ENCODE measurements around the gene FTO.

The FTO gene

DNA sequence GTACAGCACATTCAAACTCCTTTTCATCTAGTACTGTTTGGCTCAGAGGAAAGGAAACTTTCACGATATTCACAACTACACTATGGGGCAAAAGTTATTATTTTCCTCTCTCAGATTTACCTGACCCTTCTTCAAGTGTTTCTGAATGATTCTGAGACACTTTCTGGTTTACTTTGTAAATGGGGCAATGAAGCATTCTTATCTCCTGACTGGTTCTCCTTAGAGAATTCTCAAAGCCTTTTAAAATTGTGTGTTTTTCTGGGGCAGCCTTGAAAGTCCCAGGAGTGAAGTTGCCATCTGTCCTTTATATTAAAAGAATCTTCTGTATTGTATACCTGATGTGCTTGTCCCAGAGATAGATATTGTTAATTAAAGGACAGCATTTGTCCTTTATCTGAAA is 264.9 kb downstream of the FTO start:
- Histone ChIP-seq H3K9ac (no peak overlapping the region), H2AFZ (no peak overlapping the region), H3K27ac (no peak overlapping the region), H3K27me3 (ENCODE audit: control insufficient read depth, insufficient read depth, low read length) (no peaks in the 10 kb centered on the region), H3K9me3 (ENCODE audit: control insufficient read depth, low read length) (no peaks in the 10 kb centered on the region), H3K36me3 (ENCODE audit: control insufficient read depth, insufficient read depth, low read length) (no peaks in the 10 kb centered on the region), H3K4me3 (ENCODE audit: low read depth, low read length) (no peak overlapping the region), H3K4me2 (ENCODE audit: low read length) (no peak overlapping the region), H3K4me1 (no peaks in the 10 kb centered on the region), H3K79me2 (peaks cover 2% of the 10 kb centered on the region)
- TF ChIP-seq, protein P1, sequence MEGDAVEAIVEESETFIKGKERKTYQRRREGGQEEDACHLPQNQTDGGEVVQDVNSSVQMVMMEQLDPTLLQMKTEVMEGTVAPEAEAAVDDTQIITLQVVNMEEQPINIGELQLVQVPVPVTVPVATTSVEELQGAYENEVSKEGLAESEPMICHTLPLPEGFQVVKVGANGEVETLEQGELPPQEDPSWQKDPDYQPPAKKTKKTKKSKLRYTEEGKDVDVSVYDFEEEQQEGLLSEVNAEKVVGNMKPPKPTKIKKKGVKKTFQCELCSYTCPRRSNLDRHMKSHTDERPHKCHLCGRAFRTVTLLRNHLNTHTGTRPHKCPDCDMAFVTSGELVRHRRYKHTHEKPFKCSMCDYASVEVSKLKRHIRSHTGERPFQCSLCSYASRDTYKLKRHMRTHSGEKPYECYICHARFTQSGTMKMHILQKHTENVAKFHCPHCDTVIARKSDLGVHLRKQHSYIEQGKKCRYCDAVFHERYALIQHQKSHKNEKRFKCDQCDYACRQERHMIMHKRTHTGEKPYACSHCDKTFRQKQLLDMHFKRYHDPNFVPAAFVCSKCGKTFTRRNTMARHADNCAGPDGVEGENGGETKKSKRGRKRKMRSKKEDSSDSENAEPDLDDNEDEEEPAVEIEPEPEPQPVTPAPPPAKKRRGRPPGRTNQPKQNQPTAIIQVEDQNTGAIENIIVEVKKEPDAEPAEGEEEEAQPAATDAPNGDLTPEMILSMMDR (IDR thresholded peaks at IDR 0.05), result no peak

DNA sequence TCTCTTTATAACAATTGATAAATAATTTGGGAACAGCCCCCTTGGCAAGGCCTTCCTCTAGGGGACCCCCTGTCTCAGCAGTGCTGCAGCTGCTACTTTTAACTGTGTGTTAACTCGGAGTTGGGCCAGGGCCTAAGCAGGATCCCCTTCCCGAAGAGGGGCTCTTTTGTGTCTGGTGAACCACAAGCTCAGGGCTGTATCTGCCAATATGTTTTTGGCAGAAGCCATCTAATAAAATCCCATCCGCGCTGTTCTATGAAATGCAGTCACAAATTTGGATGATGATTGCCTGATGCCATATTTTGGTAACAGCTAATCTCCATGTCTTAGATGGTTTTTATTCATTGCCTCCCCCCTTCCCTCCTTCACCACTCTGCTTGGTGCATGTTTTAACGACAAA is 267.7 kb downstream of the FTO start:
- H3K79me2 ChIP-seq, result peaks cover 2% of the 10 kb centered on the region
- no peaks in the 10 kb centered on the region for H3K36me3 ChIP-seq (ENCODE audit: control insufficient read depth, insufficient read depth, low read length)
- H3K4me1 ChIP-seq, result no peaks in the 10 kb centered on the region
- H3K4me3 ChIP-seq (ENCODE audit: low read depth, low read length), result no peak overlapping the region
- H3K4me2 ChIP-seq (ENCODE audit: low read length), result no peak overlapping the region
- H3K9me3 ChIP-seq (ENCODE audit: control insufficient read depth, low read length), result no peaks in the 10 kb centered on the region
- TF ChIP-seq, protein P1 (IDR thresholded peaks at IDR 0.05), result no peak
- H3K27ac ChIP-seq, result no peak overlapping the region
- no peak overlapping the region for H2AFZ ChIP-seq
- H3K9ac ChIP-seq, result no peak overlapping the region
- H3K27me3 ChIP-seq (ENCODE audit: control insufficient read depth, insufficient read depth, low read length), result no peaks in the 10 kb centered on the region

DNA sequence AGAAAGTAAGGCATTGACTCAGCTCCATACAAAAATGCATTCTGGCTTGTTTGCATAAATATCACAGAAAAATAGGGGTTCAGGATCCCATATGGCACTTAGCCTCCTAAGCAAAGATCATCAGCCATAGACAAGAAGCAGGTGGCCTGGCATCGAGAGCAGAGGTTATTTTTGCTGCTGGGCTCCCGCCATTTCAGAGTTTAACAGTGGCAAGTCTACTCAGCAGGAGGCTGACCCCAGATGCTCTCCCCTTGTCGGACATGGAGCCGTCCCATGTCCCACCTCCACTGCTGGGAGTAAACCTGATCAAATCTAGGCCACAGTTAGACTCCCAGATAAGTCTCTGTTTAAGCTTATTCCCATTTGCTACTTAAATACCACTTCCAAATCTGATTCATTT is 269.1 kb downstream of the FTO start:
- Histone ChIP-seq H3K4me2 (ENCODE audit: low read length) (no peak overlapping the region), H3K27ac (no peak overlapping the region), H3K9me3 (ENCODE audit: control insufficient read depth, low read length) (no peaks in the 10 kb centered on the region), H2AFZ (no peak overlapping the region), H3K4me1 (no peaks in the 10 kb centered on the region), H3K79me2 (peaks cover 2% of the 10 kb centered on the region), H3K4me3 (ENCODE audit: low read depth, low read length) (no peak overlapping the region), H3K27me3 (ENCODE audit: control insufficient read depth, insufficient read depth, low read length) (no peaks in the 10 kb centered on the region), H3K9ac (no peak overlapping the region), H3K36me3 (ENCODE audit: control insufficient read depth, insufficient read depth, low read length) (no peaks in the 10 kb centered on the region)
- TF ChIP-seq, protein P1 (IDR thresholded peaks at IDR 0.05), result no peak

DNA sequence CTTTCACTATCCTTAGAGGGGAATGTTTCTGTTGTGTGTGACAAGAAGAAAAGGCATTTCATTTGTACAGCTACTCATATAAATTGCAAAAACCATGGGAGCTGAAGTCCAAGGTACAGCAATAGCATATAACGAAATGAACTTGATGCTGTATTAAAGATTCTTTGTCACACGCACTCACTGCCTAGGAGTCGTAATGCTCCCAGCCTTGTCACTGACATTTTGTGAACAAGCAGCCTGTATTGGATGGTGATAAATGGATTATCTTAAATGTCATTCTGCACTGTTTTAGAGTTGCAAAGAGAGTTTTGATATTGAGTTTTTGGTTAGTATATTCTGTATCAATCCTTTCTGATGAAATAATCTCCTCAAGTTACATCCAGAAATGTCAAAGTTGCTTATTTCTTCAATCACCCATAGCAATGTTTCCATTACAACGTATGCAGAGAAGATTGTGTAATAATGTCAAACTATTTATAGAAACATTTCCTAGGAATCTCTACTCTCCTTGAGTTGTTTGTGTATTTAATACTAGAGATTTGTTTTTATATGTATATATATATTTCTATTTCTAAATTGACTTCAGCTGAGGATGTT is 270.6 kb downstream of the FTO start:
- peaks cover 2% of the 10 kb centered on the region for H3K79me2 ChIP-seq
- no peaks in the 10 kb centered on the region for H3K27me3 ChIP-seq (ENCODE audit: control insufficient read depth, insufficient read depth, low read length)
- H3K27ac ChIP-seq, result no peak overlapping the region
- no peak overlapping the region for H3K9ac ChIP-seq
- H2AFZ ChIP-seq, result no peak overlapping the region
- H3K4me3 ChIP-seq (ENCODE audit: low read depth, low read length), result no peak overlapping the region
- H3K36me3 ChIP-seq (ENCODE audit: control insufficient read depth, insufficient read depth, low read length), result no peaks in the 10 kb centered on the region
- no peaks in the 10 kb centered on the region for H3K9me3 ChIP-seq (ENCODE audit: control insufficient read depth, low read length)
- no peaks in the 10 kb centered on the region for H3K4me1 ChIP-seq
- no peak overlapping the region for H3K4me2 ChIP-seq (ENCODE audit: low read length)
- TF ChIP-seq, protein P1 (IDR thresholded peaks at IDR 0.05), result no peak

DNA sequence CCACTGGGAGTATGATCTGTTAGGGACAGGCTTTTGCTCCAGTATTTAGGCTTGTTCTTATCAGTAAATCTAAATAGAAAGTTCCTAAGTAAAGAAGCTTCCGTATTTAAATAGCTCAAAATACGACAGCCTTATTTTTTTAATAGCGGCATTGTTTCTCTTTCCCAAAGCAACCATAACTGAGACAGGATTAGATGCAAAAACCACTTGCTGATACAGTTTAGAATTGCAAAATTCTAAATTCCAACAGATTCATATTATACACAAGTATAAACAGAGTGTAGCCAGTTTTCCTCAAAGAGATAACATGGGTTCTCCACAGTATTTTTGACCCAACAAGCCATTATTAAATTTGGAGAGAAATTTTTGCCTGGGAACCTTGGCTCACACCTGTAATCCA is 276.7 kb downstream of the FTO start:
- TF ChIP-seq, protein P1 (IDR thresholded peaks at IDR 0.05), result no peak
- Histone ChIP-seq H2AFZ (no peak overlapping the region), H3K4me3 (ENCODE audit: low read depth, low read length) (no peak overlapping the region), H3K4me2 (ENCODE audit: low read length) (no peak overlapping the region), H3K9me3 (ENCODE audit: control insufficient read depth, low read length) (no peaks in the 10 kb centered on the region), H3K4me1 (no peaks in the 10 kb centered on the region), H3K79me2 (no peaks in the 10 kb centered on the region), H3K36me3 (ENCODE audit: control insufficient read depth, insufficient read depth, low read length) (no peaks in the 10 kb centered on the region), H3K27me3 (ENCODE audit: control insufficient read depth, insufficient read depth, low read length) (no peaks in the 10 kb centered on the region), H3K9ac (no peak overlapping the region), H3K27ac (no peak overlapping the region)

All from parathyroid adenoma (tissue), 2 donors.